ENCODE measurements around the gene GALR2.
"Not testable (repeated sequence)": the region's sequence is repeated elsewhere in the genome, so short reads cannot be mapped to it uniquely, and the experiment has no call there.

GALR2 gene

GRCh38 chr17:76054112-76054476 lies 20.5 kb upstream of the GALR2 start (continued):
- TF ChIP-seq TSHZ2 (CRISPR knock-in tag; IDR thresholded peaks at IDR 0.05) (no peak), GLIS3 (CRISPR knock-in tag; IDR thresholded peaks at IDR 0.05) (no peak), TCF4 (CRISPR knock-in tag; IDR thresholded peaks at IDR 0.05; ENCODE audit: borderline replicate concordance) (no peak), ZFP30 (CRISPR knock-in tag; IDR thresholded peaks at IDR 0.05) (no peak)

- TF ChIP-seq TCF4 (CRISPR knock-in tag; IDR thresholded peaks at IDR 0.05; ENCODE audit: borderline replicate concordance), result no peak
- no peak for TF ChIP-seq ZNF8 (CRISPR knock-in tag; IDR thresholded peaks at IDR 0.05)
- no peak for TF ChIP-seq RARB (CRISPR knock-in tag; IDR thresholded peaks at IDR 0.05)
- no peak for TF ChIP-seq ZNF70 (CRISPR knock-in tag; IDR thresholded peaks at IDR 0.05)
- no peak for TF ChIP-seq ZNF565 (CRISPR knock-in tag; conservative IDR thresholded peaks at IDR 0.05; ENCODE audit: low read depth)
- TF ChIP-seq PATZ1 (CRISPR knock-in tag; IDR thresholded peaks at IDR 0.05; ENCODE audit: borderline replicate concordance), result no peak
- no peak for TF ChIP-seq SNAI2 (CRISPR knock-in tag; IDR thresholded peaks at IDR 0.05)
- no peak for TF ChIP-seq PPARA (CRISPR knock-in tag; IDR thresholded peaks at IDR 0.05; ENCODE audit: borderline replicate concordance)
- no peak for TF ChIP-seq TSHZ2 (CRISPR knock-in tag; IDR thresholded peaks at IDR 0.05)
- TF ChIP-seq ZC3H10 (CRISPR knock-in tag; IDR thresholded peaks at IDR 0.05), result no peak
- no peak for TF ChIP-seq OSR1 (CRISPR knock-in tag; IDR thresholded peaks at IDR 0.05)
- no peak for TF ChIP-seq ARNTL (CRISPR knock-in tag; IDR thresholded peaks at IDR 0.05; ENCODE audit: borderline replicate concordance, low read depth)
- no peak for TF ChIP-seq TOX (CRISPR knock-in tag; IDR thresholded peaks at IDR 0.05; ENCODE audit: borderline replicate concordance)
- no peak for TF ChIP-seq ESRRG (CRISPR knock-in tag; IDR thresholded peaks at IDR 0.05)
- no peak for TF ChIP-seq ZFP30 (CRISPR knock-in tag; IDR thresholded peaks at IDR 0.05)
- no peak for TF ChIP-seq ISL1 (CRISPR knock-in tag; IDR thresholded peaks at IDR 0.05)
- TF ChIP-seq POU6F1 (CRISPR knock-in tag; IDR thresholded peaks at IDR 0.05; ENCODE audit: borderline replicate concordance, low read depth), result no peak
- no peak for TF ChIP-seq CREB5 (CRISPR knock-in tag; IDR thresholded peaks at IDR 0.05; ENCODE audit: low read depth)
- TF ChIP-seq GLIS3 (CRISPR knock-in tag; IDR thresholded peaks at IDR 0.05), result no peak
- no peak for TF ChIP-seq BACH2 (CRISPR knock-in tag; IDR thresholded peaks at IDR 0.05; ENCODE audit: borderline replicate concordance)
- ATAC-seq, result no peak
Observed at GRCh38 chr17:76056882-76057281, 17.7 kb upstream of the GALR2 start.

- ATAC-seq, result not testable (repeated sequence)
Observed at GRCh38 chr17:76058264-76058663, 16.3 kb upstream of the GALR2 start.
